ENCODE results near the gene MRPS7. TPM values are rescaled to one million over a fixed set of nuclear protein-coding genes. Genes with fewer than 3 reads are reported as not detected.

Gene MRPS7
- total and polyA plus RNA-seq, 2 donors (not counting 1 experiment from before 2014, with no cell fraction given), result 44.2 to 51.5 TPM

DNA sequence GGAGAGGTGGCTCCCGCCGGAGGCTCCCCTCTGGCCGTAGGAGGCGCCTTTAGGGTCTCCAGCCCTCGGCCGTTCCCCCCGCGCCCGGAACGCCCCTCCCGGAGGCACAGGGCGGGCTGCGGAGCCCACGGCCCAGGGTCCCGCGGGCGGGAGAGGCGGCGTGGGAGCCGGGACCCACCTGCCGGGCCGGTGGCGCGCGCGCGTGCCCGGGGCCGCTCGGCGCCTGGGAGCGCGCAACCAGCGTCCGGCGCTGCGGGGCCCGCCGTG lies 9.2 kb downstream of the MRPS7 start, which contains the start of gene MIF4GD:
Gene MIF4GD (minus strand): TSS at position 266 of the 267 bp plus-strand sequence. CDS start 1,036 bp downstream, outside the sequence.
- Histone ChIP-seq H3K27ac (ENCODE audit: insufficient read depth, low read length) (peak within 1 kb of the TSS; percentile 69), H3K4me2 (ENCODE audit: extremely low read depth, insufficient read depth, low read length) (peak within 1 kb of the TSS; percentile 96), H3K9ac (ENCODE audit: insufficient read depth, low read length) (peak within 1 kb of the TSS; percentile 79), H3K79me2 (ENCODE audit: control insufficient read depth, insufficient read depth, low read length) (no peaks in the 10 kb centered on the region), H4K20me1 (ENCODE audit: control insufficient read depth, extremely low read depth, insufficient read depth, low read length) (no peaks in the 10 kb centered on the region), H2AFZ (ENCODE audit: low read length) (peak within 1 kb of the TSS; percentile 86), H3K36me3 (ENCODE audit: control insufficient read depth, insufficient read depth, low read length) (peaks cover 7% of the 10 kb centered on the region), H3K9me3 (ENCODE audit: control insufficient read depth, insufficient read depth, low read depth, low read length) (no peaks in the 10 kb centered on the region), H3K4me3 (replicated peaks in 1 of 4; ENCODE audit: control extremely low read depth in 1 of 4, insufficient read depth in 1 of 4, low read depth in 3 of 4, low read length in 4 of 4) (peak within 1 kb of the TSS; percentile 67 to 81 (median 74)), H3K27me3 (ENCODE audit: control insufficient read depth, insufficient read depth, low read length) (no peaks in the 10 kb centered on the region), H3K4me1 (ENCODE audit: control insufficient read depth, extremely low read depth, insufficient read depth, low read length) (peaks cover 14% of the 10 kb centered on the region)
- TF ChIP-seq, protein P1, sequence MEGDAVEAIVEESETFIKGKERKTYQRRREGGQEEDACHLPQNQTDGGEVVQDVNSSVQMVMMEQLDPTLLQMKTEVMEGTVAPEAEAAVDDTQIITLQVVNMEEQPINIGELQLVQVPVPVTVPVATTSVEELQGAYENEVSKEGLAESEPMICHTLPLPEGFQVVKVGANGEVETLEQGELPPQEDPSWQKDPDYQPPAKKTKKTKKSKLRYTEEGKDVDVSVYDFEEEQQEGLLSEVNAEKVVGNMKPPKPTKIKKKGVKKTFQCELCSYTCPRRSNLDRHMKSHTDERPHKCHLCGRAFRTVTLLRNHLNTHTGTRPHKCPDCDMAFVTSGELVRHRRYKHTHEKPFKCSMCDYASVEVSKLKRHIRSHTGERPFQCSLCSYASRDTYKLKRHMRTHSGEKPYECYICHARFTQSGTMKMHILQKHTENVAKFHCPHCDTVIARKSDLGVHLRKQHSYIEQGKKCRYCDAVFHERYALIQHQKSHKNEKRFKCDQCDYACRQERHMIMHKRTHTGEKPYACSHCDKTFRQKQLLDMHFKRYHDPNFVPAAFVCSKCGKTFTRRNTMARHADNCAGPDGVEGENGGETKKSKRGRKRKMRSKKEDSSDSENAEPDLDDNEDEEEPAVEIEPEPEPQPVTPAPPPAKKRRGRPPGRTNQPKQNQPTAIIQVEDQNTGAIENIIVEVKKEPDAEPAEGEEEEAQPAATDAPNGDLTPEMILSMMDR (conservative IDR thresholded peaks at IDR 0.05 in 1 of 2, IDR thresholded peaks at IDR 0.05 in 1 of 2; ENCODE audit: low read depth in 1 of 2, low read length in 2 of 2), result no peak
- TF ChIP-seq EZH2 (IDR thresholded peaks at IDR 0.05; ENCODE audit: low read length, missing control alignments), result no peak
- peak in 1 of 2 donors; percentile 62 for DNase-seq (ENCODE audit: low read depth in 2 of 2)

DNA sequence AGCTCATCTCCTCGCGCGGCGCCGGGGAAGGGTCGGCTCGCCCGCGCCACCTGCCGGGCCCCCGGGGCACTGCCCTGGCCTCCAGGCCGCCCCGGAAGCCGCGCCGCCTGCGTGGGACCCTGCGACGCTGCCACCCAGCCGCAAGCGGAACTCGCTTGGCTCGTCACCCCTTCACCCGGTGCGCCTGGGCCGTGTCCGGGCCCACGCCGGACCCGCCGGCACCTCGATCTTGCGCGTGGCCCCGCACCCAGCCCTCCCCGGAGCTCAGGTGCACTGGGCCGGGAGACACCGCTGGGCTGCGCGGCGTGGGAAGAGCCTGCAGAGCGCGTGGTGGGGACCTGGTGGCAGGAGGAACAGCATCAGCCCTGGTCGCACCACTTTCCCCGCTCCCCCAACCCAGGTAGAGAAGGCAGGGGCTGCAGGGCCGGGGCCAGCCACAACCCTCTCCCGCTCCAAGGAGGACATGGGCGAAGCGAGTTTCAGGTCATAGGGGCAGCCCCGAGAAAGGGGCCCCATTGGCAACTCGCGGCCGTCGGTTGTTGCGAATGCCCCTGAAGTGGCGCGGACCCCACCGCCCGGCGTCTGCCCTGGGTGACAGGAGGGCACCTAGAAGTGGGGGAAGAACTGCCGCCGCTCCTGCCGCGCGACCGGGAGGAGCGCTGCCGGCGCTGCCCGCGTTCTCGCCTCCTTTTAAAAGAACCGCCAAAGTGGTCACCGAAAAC lies 9.7 kb downstream of the MRPS7 start:
- peak overlapping the region; percentile 89 for H3K4me2 ChIP-seq (ENCODE audit: extremely low read depth, insufficient read depth, low read length)
- H3K79me2 ChIP-seq (ENCODE audit: control insufficient read depth, insufficient read depth, low read length), result no peaks in the 10 kb centered on the region
- peak overlapping the region; percentile 38 to 77 (median 65) for H3K4me3 ChIP-seq (replicated peaks in 1 of 4; ENCODE audit: control extremely low read depth in 1 of 4, insufficient read depth in 1 of 4, low read depth in 3 of 4, low read length in 4 of 4)
- no peaks in the 10 kb centered on the region for H3K9me3 ChIP-seq (ENCODE audit: control insufficient read depth, insufficient read depth, low read depth, low read length)
- peak in 1 of 2 donors; percentile 61 for DNase-seq (ENCODE audit: low read depth in 2 of 2)
- peak overlapping the region; percentile 60 for H3K9ac ChIP-seq (ENCODE audit: insufficient read depth, low read length)
- H2AFZ ChIP-seq (ENCODE audit: low read length), result peak overlapping the region; percentile 83
- H3K36me3 ChIP-seq (ENCODE audit: control insufficient read depth, insufficient read depth, low read length), result peaks cover 7% of the 10 kb centered on the region
- no peak overlapping the region for H3K27ac ChIP-seq (ENCODE audit: insufficient read depth, low read length)
- H3K27me3 ChIP-seq (ENCODE audit: control insufficient read depth, insufficient read depth, low read length), result no peaks in the 10 kb centered on the region
- H4K20me1 ChIP-seq (ENCODE audit: control insufficient read depth, extremely low read depth, insufficient read depth, low read length), result no peaks in the 10 kb centered on the region
- peaks cover 14% of the 10 kb centered on the region for H3K4me1 ChIP-seq (ENCODE audit: control insufficient read depth, extremely low read depth, insufficient read depth, low read length)
- no peak for TF ChIP-seq EZH2 (IDR thresholded peaks at IDR 0.05; ENCODE audit: low read length, missing control alignments)
- TF ChIP-seq, protein P1 (conservative IDR thresholded peaks at IDR 0.05 in 1 of 2, IDR thresholded peaks at IDR 0.05 in 1 of 2; ENCODE audit: low read depth in 1 of 2, low read length in 2 of 2), result peak; percentile 26 to 33

DNA sequence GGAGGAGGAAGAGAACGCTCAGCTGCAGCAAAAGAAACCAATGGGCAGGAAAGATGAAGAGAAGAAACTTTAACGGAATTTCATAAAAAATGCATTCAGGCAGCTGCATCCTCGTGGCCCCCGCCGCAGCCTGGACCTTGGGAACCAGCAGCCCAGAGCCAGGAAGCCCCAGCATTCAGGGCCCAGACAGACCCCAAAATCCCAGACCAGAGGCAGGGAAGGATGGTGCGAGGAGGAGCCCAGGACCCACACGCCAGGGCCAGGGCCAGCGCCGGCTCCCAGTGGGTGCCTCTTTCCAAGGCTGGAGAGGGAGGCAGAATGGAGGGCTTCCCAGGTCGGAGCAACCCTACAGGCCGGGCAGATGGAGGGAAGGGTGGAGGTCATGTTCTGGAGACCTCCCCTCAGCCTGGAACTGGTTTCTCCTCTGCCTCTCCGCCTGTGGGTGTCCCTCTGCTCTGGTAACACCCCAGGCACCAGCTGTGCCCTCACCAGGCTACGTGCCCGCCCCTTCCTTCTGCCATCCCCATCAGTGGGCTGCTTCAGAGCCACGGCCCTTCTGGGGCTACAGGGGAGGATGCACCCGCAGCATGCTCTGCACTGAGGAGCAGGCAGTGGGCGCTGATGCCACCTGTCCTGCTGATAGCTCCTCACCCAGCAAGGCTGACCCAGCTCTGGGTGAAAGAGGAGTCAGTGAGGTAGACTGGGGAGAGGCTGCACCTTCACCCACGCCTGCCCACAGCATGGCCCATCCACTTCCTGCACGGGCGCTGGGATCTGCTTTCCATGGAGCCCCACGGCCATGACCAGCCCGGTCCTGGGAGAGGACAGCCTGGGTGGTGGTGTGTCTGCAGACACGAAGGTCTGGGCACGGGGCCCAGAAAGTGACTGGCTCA lies 10.5 kb downstream of the MRPS7 start:
- peaks cover 14% of the 10 kb centered on the region for H3K4me1 ChIP-seq (ENCODE audit: control insufficient read depth, extremely low read depth, insufficient read depth, low read length)
- DNase-seq (ENCODE audit: low read depth in 2 of 2), result peak; percentile 31 to 65
- no peaks in the 10 kb centered on the region for H3K27me3 ChIP-seq (ENCODE audit: control insufficient read depth, insufficient read depth, low read length)
- peak overlapping the region in 2 of 4 experiments; percentile 38 to 72 for H3K4me3 ChIP-seq (replicated peaks in 1 of 4; ENCODE audit: control extremely low read depth in 1 of 4, insufficient read depth in 1 of 4, low read depth in 3 of 4, low read length in 4 of 4)
- H3K9me3 ChIP-seq (ENCODE audit: control insufficient read depth, insufficient read depth, low read depth, low read length), result no peaks in the 10 kb centered on the region
- no peaks in the 10 kb centered on the region for H3K79me2 ChIP-seq (ENCODE audit: control insufficient read depth, insufficient read depth, low read length)
- TF ChIP-seq, protein P1 (conservative IDR thresholded peaks at IDR 0.05 in 1 of 2, IDR thresholded peaks at IDR 0.05 in 1 of 2; ENCODE audit: low read depth in 1 of 2, low read length in 2 of 2), result no peak
- no peak for TF ChIP-seq EZH2 (IDR thresholded peaks at IDR 0.05; ENCODE audit: low read length, missing control alignments)
- H3K36me3 ChIP-seq (ENCODE audit: control insufficient read depth, insufficient read depth, low read length), result peaks cover 3% of the 10 kb centered on the region
- no peak overlapping the region for H3K27ac ChIP-seq (ENCODE audit: insufficient read depth, low read length)
- no peak overlapping the region for H2AFZ ChIP-seq (ENCODE audit: low read length)
- peak overlapping the region; percentile 89 for H3K4me2 ChIP-seq (ENCODE audit: extremely low read depth, insufficient read depth, low read length)
- H3K9ac ChIP-seq (ENCODE audit: insufficient read depth, low read length), result no peak overlapping the region
- no peaks in the 10 kb centered on the region for H4K20me1 ChIP-seq (ENCODE audit: control insufficient read depth, extremely low read depth, insufficient read depth, low read length)

All from fibroblast of lung (primary cell).